GM03348 (cell line): ENCODE data around the gene MSI1.

Experiments used
- DNase-seq: peaks from one replicate; pipeline ENCODE4 v3.0.0; 2012; ENCODE audit warnings: low spot score

Gene MSI1

DNA sequence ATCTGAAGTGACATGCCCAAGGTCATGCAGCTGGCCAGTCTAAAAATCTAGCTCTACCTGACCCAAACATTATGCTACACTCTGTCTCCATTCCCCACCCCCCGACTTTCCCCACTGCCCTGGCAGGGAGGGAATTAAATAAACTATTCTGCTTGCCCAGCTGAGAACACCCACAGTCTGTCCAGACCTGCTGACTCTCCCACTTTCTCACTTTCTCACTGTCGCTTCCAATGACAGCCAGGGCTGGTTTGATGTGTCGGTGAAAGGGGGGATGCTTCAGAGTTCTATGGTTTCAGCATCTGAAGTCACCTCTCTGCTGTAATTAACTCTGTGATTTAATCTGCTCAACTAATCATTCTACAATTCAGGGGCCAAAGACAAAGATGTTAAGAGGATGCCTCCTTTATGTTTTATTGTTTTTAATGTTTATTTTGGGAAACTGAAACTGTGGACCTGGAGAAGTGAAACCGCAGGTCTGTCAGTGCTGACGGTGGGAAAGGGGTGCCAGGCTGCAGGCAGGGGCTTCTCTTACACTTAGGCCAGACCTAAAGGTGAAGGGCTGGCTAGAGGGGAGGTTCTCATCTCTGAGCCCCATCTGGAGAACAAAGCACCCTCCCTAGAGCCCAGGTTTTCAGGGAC is 8.1 kb upstream of the MSI1 start:
- DNase-seq = no peak

DNA sequence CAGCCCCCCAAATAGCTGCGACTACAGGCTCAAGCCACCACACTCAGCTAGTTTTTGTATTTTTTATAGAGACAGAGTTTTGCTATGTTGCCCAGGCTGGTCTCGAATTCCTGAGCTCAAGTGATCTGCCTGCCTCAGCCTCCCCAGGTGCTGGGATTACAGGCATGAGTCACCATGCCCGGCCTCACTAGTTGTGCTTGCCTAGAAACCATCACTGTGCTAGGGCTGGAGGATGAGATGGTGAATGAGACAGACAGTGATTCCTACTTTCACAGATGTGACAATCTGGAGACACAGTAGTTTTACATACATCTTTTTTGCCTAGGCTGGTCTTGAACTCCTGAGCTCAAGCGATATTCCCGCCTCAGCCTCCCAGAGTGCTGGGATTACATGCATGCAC is 7.5 kb upstream of the MSI1 start:
- no peak for DNase-seq

DNA sequence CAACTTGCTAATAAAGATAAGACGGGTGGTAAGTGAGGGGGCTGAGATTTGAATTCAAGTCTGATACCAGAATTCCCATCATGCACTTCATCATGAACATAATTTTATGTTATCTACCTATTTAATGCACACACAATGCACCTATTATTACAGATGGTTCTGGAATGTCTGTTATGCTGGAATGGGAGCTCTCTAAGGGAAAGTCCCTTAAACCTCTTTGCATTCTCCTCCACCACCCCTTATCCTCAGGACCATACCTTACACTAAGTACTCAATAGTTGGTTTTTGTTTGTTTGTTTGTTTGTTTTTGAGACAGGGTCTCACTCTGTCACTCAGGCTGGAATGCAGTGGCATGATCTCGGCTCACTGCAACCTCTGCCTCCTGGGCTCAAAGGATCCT is 7.0 kb upstream of the MSI1 start:
- DNase-seq = no peak

DNA sequence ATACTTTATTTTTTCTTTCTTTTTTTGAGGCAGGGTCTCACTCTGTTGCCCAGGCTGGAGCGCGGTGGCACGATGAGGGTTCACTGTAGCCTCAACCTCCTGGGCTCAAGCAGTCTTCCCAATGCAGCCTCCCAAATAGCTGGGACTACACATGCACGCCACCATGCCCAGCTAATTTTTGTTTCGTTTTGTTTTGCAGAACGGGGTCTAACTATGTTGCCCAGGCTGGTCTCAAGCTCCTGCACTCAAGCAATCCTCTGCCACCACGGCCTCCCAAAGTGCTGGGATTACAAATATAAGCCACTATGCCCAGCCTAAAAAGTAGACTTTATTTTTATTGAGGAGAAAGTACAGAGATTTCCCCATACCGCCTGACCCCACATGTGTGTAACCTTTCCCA is 4.7 kb upstream of the MSI1 start:
- DNase-seq = no peak

DNA sequence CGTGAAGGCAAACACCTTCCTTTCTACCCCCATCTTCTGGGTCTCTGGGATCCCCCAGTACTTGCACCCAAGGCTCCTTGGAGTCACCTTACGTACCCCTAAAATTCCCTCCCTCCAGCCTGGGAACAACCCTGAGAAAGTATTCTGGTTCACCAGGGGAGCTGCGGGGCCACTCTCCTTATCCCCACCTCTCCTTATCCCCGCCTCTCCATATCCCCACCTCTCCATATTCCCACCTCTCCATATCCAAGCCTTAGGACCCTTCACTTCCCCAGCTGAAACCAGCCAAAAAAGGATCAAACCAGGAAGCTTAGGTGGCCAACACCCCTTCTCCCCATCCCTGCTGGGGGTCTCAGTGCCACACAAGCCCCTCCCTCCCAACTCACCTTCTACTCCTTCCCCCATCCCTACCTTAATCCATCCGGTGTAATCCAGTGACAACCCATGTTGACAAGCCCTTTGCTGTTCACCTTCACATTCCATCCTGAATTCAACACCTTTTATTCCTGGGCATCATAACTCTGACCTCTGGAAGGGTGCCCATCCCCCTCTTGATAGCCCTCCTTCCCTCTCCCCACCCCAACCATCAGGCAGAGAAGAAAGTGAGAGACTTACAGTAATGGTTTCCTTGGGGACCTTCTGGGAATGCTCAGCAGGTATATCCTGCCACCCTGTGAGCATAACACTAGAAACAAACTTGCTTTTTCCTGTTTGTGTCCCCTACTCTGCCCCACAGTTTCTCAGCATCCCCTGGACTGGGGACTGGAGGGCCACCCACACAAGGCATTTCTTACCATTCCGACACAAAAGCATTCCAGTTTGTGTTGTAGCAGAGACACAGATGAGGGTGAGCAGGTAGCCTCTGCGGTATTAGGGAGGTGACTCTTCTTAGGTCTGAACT is 1.6 kb upstream of the MSI1 start:
- no peak for DNase-seq

DNA sequence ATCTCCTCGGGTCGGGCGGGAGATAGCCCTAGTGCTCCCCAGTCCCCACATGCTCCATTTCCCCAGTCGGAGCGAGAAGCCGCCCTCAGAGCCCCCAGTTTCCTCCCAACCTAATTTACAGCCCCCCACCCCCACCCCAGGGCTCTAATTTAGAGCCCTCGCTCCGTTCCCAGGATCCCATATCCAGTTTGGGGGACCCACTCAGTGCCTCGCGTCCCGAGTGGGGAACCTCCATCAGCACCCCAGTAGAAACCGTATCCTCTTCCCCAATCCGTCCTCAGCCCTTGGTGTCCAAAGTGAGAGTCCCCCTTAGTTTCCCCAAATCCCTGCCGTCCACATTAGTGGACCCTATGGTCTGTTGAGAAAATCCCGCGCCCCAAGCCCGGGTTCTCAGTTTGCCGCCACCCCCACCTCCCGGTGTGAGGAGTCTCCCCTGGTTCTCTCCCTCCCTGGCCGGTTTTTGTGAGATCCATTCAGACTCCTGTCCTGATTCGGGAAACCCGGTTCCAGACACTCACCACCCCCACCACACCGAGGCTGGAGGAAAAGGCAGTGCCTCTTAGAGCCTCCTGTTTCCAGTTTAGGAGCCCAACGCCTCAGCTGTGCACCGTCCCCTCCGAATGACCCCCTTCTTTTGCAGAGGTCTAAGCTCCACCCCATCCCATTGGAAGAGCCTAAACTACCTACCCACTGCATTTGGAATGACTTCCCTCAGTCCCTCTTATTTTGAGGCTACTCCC is 809 bp upstream of the MSI1 start:
- no peak for DNase-seq

DNA sequence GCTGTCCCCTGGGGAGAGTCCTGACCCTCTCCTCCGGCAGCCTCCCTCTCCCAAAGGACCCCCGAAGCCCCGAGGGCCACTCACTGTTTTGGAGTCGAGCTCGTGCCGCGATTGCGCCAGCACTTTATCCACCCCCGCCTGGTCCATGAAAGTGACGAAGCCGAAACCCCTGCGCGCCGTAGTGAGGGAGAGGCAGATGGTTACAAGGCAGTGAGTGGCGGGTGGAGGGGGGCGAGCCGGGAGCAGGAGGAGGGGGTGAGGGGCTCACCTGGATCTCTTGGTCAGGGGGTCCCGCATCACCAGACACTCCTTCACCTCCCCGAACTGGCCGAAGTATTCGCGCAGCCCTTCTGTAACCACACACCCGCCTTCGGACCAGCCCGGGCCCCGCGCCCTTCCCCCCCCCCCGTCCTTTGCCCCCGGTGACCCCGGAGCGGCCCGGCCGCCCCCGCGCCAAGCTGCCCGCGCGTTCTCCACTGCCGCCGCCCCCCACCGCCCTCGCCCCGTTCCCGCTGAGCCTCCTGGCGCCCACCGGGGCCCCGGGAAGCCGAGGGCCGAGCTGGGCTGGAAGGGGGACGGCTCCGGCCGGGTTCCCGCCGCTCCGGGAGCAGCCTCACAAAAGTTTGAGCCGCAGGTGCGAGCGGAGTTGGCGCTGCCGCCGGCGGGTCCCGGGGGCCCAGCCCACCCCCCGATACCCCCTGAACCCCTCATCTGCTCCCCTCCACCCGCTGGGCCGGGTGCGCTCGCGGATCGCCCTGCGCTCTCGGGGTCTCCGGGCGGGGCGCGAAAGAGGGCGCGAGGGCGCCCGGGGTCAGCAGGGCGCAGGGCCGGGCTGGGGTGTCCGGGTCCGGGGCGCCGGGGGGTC is 808 bp downstream of the MSI1 start:
- no peak for DNase-seq

DNA sequence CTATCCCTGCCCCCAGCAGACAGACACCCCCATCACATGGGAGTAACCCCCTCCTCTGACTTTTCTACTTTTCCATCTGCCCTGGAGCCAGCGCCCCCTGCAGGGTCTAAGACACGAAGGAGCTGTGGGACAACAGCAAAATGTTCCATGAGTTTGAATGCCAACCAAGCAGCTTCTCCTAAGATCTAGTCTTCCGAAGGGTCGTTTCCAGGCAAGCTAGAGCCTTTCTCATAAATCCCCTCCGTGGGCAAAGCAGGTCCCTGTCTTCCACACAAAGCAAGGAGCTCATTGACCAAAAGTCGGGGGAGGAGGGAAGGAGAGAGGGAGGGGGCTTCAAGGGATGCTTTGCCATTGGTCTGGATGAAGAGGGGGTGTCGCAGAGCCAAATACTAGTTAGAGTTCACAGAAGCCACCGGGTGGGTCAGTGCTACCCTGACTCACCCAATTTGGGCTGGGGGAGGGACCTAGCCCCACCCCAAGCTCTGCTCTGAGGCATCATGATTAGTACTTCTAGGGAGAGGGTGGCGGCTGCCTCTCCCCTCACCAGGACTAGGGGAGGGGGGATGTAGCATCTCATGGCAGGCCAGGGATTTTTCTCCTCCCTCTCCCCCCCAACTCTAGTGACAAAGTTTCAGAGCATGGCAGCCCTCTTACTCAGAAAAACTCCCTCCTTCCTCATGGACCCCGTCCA is 1.6 kb downstream of the MSI1 start:
- DNase-seq = no peak

DNA sequence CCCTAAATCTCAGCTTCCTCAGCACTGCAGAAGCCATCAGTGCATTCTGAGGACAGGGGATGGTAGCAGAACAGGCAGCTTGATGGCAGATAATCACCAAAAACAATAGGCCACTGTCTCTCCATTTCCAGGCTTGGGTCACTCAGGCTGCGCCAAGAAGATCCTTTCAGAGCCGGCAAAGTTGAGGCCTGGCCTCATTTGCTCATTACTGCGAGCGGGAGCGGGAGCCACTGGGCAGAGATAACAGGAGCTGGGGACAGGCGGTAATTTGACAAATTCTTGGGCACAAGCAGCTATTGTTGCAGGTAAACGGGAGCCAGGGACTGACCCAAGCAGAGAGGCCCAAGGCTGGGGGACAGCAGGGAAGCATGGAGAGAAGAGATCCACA is 2.1 kb downstream of the MSI1 start:
- DNase-seq = no peak

DNA sequence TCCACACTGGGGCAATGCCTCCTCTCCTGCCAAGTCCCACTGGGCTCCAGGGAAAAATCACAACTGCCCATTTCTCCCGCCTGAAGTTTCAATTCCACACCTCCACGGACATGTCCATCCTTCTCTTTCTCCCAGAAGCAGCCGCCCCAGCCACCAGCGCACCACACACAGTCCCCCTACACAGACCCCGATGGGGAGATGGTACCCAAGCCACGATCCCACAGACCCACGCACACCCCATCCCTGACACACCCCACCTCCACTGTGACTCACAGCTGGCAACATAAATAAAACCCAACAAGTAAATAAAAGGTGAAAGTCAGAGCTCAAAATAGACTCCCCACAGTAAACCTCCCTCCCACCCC is 2.6 kb downstream of the MSI1 start:
- no peak for DNase-seq

DNA sequence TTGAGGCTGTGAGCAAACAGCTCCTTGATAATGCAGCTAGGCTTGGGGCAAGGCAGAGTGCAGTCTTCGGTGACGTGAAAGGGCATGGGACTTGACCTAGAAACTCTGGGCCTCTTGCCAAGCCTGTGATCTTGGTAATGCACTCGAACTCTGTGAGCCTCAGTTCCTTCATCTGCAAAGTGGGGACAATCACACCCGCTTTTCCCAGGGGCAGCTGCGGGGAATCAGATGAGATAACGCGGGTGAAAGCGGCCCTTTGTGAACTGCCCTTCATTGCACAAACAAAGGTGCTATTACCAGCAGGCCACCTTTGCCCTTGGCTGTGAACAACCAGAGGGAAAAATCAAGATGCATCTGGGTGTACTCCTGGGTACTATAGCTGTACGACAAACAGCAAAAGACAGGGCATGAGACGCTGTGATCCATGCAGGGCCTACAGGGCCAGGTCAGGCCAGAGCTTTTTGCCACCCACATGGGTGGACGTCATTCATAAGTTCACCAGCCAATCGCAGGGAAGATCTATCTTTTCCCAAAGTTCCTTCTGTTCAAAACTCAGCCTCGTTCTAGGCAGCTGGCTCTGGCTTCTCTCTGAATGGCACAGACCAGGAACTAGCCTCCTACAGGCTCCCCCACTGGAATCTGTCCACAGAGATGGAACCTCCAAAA is 3.2 kb downstream of the MSI1 start:
- no peak for DNase-seq

DNA sequence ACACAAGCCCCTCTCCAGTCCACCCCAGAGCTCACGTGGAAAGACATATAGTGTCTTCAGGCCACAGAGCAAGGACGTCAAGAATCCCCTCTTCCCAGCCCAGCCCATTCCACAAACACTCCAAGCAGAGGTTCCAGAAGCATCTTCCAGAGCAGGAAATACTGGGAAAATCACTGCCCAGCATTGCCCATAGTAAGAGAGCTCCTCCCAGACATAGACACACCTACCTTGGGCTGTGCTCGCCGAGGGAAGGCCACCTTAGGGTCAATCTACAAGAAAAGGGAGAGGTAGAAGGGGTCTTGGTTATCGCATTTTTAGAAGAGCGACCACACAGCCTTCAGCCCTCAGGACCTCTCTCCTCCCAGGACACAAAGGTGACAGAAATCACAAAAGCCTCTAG is 4.5 kb downstream of the MSI1 start:
- no peak for DNase-seq

DNA sequence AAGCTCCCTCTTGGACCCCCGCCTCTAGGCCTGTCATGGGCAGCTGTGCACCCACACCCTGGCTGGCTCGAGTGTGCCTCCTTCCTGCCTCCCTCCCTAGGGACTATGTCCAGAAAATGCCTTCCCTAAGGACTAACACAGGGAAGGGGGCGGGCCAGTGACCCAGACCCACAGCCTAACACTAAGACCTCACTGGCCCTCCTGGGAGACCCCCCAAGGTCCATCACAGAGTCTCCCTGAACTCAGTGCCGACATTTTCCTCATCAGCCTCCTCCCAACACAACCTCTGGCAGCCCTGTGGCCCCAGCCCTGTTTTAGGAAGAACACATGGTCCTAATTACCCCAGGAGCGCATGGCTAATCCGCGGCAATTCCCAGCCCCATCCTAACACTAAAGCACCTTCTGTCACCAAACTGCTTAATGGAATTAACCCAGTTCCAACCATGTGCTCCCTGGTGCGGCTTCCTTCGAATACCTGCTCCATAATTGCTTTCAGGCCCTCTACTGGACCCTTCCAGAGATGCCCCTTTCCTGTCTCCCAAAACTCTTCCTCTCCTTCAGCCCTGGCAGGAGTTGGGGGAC is 5.6 kb downstream of the MSI1 start:
- DNase-seq = no peak

DNA sequence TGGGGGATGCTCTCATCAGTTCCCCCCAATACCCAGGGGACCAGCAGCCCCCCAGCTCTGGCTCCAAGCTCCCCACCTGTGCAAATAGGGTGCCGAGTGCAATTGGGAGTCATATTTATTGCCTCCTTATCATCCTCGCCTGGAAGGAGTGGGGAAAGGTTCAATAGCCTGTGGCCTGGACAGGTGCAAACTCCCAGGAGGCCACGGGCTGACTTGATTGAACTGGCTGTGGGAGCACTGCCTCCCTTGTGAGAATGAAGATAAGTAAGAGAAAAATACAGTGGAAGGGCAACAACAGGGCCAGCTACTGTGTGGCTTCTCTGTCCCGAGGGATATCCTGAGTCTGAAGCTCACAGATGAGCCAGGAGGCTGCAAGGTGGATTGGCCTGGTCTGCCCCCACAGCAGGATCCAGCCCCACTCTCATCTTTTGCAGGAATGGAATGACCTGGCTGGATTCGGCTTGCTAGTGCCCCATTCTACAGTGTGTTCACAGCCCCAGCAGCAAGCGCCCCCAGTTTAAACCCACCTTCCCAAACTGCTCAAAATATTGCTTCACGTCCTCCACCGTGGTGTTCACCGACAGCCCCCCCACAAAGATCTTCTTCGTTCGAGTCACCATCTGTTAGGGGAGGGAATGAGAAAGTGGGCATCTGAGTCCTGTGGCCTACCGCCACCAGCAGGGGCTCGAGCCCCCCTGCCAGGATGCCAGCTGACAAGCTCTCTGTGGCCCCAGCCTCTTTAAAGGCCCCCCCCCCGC is 6.3 kb downstream of the MSI1 start:
- DNase-seq = no peak

DNA sequence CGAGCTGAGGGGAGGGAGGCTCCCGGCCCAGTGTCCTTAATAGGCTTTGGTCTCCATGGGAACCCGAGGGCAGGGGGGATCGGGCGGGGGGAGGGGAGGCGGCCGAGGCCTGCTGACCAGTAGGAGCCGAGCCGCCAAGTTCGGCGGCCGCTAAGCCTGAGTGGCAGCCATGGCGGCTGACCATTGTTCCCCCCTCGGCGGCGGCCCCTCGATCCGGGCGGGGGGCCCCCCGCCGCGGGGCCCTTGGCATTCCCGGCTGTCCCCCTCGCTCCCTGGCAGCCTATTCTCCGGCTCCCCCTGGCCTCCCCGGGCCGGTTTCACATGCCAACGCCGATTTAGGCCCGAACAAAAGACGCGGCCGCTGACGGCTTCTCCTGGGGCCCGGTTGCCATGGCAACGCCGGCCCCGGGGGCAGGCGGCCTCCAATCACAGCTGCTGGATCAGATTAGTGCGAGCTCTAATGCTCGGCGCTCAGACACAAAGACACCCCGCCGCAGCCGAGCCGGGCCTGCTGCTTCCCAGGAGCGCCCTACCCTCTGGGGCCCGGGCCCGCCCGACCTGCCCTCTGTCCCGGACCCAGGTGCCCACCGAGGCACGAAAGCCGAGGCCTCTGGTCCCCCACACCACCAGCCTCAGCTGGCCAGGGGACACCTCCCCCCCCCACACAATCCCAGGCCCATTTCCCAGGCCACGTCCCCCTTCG is 7.3 kb downstream of the MSI1 start:
- peak; percentile 89 for DNase-seq

DNA sequence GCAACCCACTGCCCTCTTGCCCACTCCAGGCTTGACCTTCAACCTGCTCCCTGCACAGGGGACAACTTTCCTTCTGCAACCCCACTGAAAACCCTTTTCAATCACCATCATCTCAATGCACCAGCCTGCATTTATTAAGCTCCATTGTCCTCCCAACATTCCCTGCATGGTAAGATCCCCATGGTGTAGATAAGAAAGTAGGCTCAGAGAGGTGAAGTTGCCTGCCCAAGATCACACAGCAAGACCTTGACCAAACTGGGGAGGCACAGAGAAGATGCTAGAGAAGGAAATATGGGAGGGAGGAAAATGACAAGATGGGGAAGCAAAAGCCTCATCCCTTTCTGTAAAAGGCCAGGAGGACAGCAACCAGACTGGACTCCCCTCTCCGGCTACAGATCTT is 9.8 kb downstream of the MSI1 start:
- no peak for DNase-seq

DNA sequence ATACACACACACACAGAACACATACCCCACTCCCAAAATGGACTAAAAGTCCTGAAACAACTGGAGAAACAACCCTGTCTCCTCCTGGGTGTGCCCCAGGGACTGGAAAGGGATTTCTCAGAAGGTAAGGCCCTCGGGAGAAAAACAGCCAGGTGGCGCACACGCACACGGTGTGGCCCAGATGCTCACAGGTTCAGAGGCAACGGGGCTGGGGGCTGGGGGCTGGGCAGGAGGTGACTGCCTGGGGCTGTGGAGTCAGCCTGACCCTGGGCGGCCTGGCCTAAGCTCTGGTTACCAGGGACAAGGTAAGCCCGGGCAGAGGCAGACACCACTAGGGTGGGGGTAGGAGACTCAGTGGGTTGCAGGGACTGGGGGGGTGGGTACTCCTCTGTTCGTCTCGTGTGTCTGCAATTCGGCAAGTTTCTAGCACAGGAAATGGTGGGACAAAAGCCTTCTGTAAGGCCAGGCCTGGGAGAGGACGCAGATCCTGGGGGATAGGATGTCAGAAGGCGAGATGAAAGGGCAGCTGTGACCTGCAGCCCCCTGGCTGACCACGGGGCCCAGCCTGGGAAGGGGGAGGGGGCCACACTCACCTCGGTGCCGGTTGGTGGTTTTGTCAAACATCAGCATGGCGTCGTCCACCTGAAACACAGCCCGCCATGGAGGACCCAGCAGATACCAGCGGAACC is 10.4 kb downstream of the MSI1 start:
- no peak for DNase-seq

DNA sequence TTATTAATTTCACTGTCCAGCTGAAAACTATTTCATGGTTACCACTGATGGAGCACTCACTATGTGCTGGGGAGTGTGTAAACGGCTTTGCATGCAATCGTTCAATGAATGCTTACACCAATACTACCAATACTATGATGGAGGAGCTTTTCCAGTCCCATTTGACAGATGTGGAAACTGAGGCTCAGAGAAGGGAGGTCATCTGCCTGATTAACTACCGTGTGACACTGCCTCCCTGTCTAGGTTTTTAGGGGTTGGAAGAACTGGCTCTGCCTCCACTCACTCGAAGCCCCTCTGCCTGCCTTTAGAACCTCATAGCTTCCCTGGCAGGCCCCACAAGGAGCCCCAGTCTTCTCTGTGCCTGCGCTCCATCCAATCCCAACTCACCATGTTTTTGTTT is 11.9 kb downstream of the MSI1 start:
- DNase-seq = no peak

DNA sequence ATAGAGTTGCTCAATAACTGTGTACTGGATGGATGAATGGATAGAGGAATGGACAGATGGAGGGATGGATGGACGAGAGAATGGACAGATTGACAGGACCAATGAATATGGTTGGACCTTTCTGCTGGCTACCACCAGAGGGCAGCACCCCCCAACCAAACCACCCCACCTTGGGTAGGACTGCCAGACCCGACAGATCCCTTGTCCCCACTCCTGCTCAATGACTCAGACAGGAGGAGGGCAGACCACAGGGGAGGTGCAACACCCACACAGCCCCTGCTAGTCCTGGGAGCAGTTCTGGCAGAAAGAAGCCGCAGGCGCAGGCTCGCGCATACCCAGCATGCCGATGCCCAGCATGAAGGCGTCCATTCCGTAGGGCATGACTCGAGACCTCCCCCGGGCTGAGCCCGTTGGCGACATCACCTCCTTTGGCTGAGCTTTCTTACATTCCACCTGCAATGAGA is 12.4 kb downstream of the MSI1 start:
- DNase-seq = peak; percentile 92
